HEK293 (cell line): Measurements from ENCODE around the gene MRPL33.

Experiments used
- CTCF ChIA-PET: fragments of 350-600 bp; formaldehyde crosslinking; extraction: SDS; loops from one replicate; lab custom pipeline; 2021; ENCODE audit warnings: antibody characterized with exemption; lab: Yijun Ruan, JAX
- POLR2A ChIA-PET: fragments of 300-600 bp; formaldehyde crosslinking; extraction: SDS; loops from one replicate; lab custom pipeline; 2020; ENCODE audit warnings: antibody characterized with exemption, inconsistent platforms; lab: Yijun Ruan, JAX
- H3K27ac ChIP-seq: fragments of 200-500 bp; sonication (Bioruptor generic); 2 replicates; pipeline ENCODE4 v1.5.1; 2014; ENCODE audit warnings: low read depth, low read length, control low read depth, inconsistent platforms; ENCODE audit errors: extremely low read depth
- H3K36me3 ChIP-seq, 2 experiments: fragments of 200-500 bp in 1 of 2; sonication (Bioruptor generic) in 1 of 2; 1 replicate in 1 of 2; 2 replicates in 1 of 2; pipeline ENCODE4 v1.5.1; 2014 to 2017; ENCODE audit warnings: inconsistent platforms in 2 of 2, low read length in 2 of 2; ENCODE audit not compliant: control insufficient read depth in 2 of 2, insufficient read depth in 1 of 2
- H3K4me1 ChIP-seq: fragments of 200-500 bp; sonication (Bioruptor generic); 2 replicates; pipeline ENCODE4 v1.5.1; 2014; ENCODE audit warnings: mild to moderate bottlenecking, low read length, inconsistent platforms; ENCODE audit not compliant: control insufficient read depth, insufficient read depth
- H3K4me3 ChIP-seq: 2 replicates; pipeline ENCODE4 v1.5.1; 2011; ENCODE audit warnings: low read depth, mild to moderate bottlenecking, control low read depth, low read length, moderate library complexity
- H3K9me3 ChIP-seq: fragments of 200-500 bp; sonication (Bioruptor generic); 2 replicates; pipeline ENCODE4 v1.5.1; 2014; ENCODE audit warnings: low read depth, low read length, inconsistent platforms; ENCODE audit not compliant: control insufficient read depth, insufficient read depth
- ATF2 ChIP-seq: fragments of 450-650 bp; formaldehyde crosslinking; IDR thresholded peaks from 2 replicates; pipeline ENCODE4 v1.5.1; 2016; ENCODE audit warnings: missing biosample characterization, missing genetic modification characterization, low read depth
- HIC1 ChIP-seq: fragments of 450-650 bp; formaldehyde crosslinking; IDR thresholded peaks from 2 replicates; pipeline ENCODE4 v1.5.1; 2016; ENCODE audit warnings: missing biosample characterization, missing genetic modification characterization
- HOXD13 ChIP-seq: sonication (generic); formaldehyde crosslinking; IDR thresholded peaks from 2 replicates; pipeline ENCODE4 v1.8.0; 2022; ENCODE audit warnings: missing genetic modification reagents, borderline replicate concordance
- KLF17 ChIP-seq: fragments of 450-650 bp; formaldehyde crosslinking; IDR thresholded peaks from 2 replicates; pipeline ENCODE4 v1.5.1; 2016; ENCODE audit warnings: missing biosample characterization, missing genetic modification characterization
- KLF8 ChIP-seq: fragments of 450-650 bp; formaldehyde crosslinking; IDR thresholded peaks from 2 replicates; pipeline ENCODE4 v1.5.1; 2016; ENCODE audit warnings: missing biosample characterization, missing genetic modification characterization
- MEIS1 ChIP-seq: sonication (generic); formaldehyde crosslinking; IDR thresholded peaks from 2 replicates; pipeline ENCODE4 v1.8.1; 2022; ENCODE audit warnings: missing genetic modification reagents, mild to moderate bottlenecking, borderline replicate concordance
- PBX3 ChIP-seq: sonication (generic); formaldehyde crosslinking; IDR thresholded peaks from 2 replicates; pipeline ENCODE4 v1.8.1; 2022; ENCODE audit warnings: mild to moderate bottlenecking, moderate library complexity, missing genetic modification reagents
- RBAK ChIP-seq: fragments of 450-650 bp; formaldehyde crosslinking; IDR thresholded peaks from 2 replicates; pipeline ENCODE4 v1.5.1; 2016; ENCODE audit warnings: missing biosample characterization, missing genetic modification characterization
- SCRT1 ChIP-seq: fragments of 450-650 bp; formaldehyde crosslinking; IDR thresholded peaks from 2 replicates; pipeline ENCODE4 v1.5.1; 2016; ENCODE audit warnings: missing biosample characterization, missing genetic modification characterization, borderline replicate concordance
- SP7 ChIP-seq: fragments of 450-650 bp; formaldehyde crosslinking; IDR thresholded peaks from 2 replicates; pipeline ENCODE4 v1.5.1; 2016; ENCODE audit warnings: missing biosample characterization, missing genetic modification characterization
- TCF7L2 ChIP-seq: IDR thresholded peaks from 2 replicates; pipeline ENCODE4 v1.6.1; 2011; ENCODE audit warnings: low read depth, mild to moderate bottlenecking, inconsistent platforms, low read length, moderate library complexity, borderline replicate concordance
- WT1 ChIP-seq: fragments of 450-650 bp; formaldehyde crosslinking; IDR thresholded peaks from 2 replicates; pipeline ENCODE4 v1.5.1; 2016; ENCODE audit warnings: missing biosample characterization, missing genetic modification characterization
- ZBTB48 ChIP-seq: fragments of 450-650 bp; formaldehyde crosslinking; IDR thresholded peaks from 2 replicates; pipeline ENCODE4 v1.5.1; 2016; ENCODE audit warnings: missing biosample characterization, missing genetic modification characterization
- ZNF311 ChIP-seq: fragments of 450-650 bp; formaldehyde crosslinking; IDR thresholded peaks from 2 replicates; pipeline ENCODE4 v1.5.1; 2017; ENCODE audit warnings: missing biosample characterization, missing genetic modification characterization, borderline replicate concordance
- ZNF391 ChIP-seq: fragments of 450-650 bp; formaldehyde crosslinking; IDR thresholded peaks from 2 replicates; pipeline ENCODE4 v1.5.1; 2016; ENCODE audit warnings: low read depth, missing biosample characterization, missing genetic modification characterization, borderline replicate concordance
- ZNF433 ChIP-seq: fragments of 450-650 bp; formaldehyde crosslinking; IDR thresholded peaks from 2 replicates; pipeline ENCODE4 v1.5.1; 2016; ENCODE audit warnings: missing biosample characterization, missing genetic modification characterization, low read depth
- ZNF529 ChIP-seq: fragments of 450-650 bp; formaldehyde crosslinking; IDR thresholded peaks from 2 replicates; pipeline ENCODE4 v1.5.1; 2017; ENCODE audit warnings: missing genetic modification characterization, missing biosample characterization; ENCODE audit not compliant: insufficient replicate concordance
- ZNF792 ChIP-seq: fragments of 450-650 bp; formaldehyde crosslinking; IDR thresholded peaks from 2 replicates; pipeline ENCODE4 v1.5.1; 2016; ENCODE audit warnings: missing biosample characterization, missing genetic modification characterization
- ZSCAN18 ChIP-seq: fragments of 450-650 bp; formaldehyde crosslinking; IDR thresholded peaks from 2 replicates; pipeline ENCODE4 v1.5.1; 2016; ENCODE audit warnings: missing biosample characterization, missing genetic modification characterization

MRPL33 gene

GRCh38 chr2:27771548-27772335 lies at the start of gene MRPL33 (continued):
- TF ChIP-seq HIC1 = no peak
- no peak for TF ChIP-seq TCF7L2

- H3K36me3 ChIP-seq = no peaks in the 10 kb centered on the region
- H3K27ac ChIP-seq = no peak overlapping the region
- no peaks in the 10 kb centered on the region for H3K4me1 ChIP-seq
- H3K9me3 ChIP-seq = no peaks in the 10 kb centered on the region
- ChIA-PET CTCF (interaction anchor here (0.5 to 3.5 kb wide), 4 partner anchors 17 to 728 kb away, joined by 3 to 45 read pairs (median 6); no protein-coding TSS in a partner anchor), POLR2A (no interaction called here)
- no peak overlapping the region for H3K4me3 ChIP-seq
- TF ChIP-seq SP7 (tag by site-specific recombination) = no peak
- no peak for TF ChIP-seq ZSCAN18
- TF ChIP-seq WT1 = no peak
- no peak for TF ChIP-seq ATF2
- TF ChIP-seq SCRT1 (tag by site-specific recombination) = no peak
- no peak for TF ChIP-seq RBAK (tag by site-specific recombination)
- no peak for TF ChIP-seq ZNF792 (tag by site-specific recombination)
- TF ChIP-seq ZNF391 = no peak
- TF ChIP-seq MEIS1 (CRISPR knock-in tag) = no peak
- TF ChIP-seq ZNF311 (tag by site-specific recombination) = no peak
- TF ChIP-seq HOXD13 (CRISPR knock-in tag) = no peak
- no peak for TF ChIP-seq ZNF529
- TF ChIP-seq ZBTB48 (tag by site-specific recombination) = no peak
- TF ChIP-seq PBX3 (CRISPR knock-in tag) = no peak
- no peak for TF ChIP-seq KLF17 (tag by site-specific recombination)
- no peak for TF ChIP-seq KLF8 (tag by site-specific recombination)
- no peak for TF ChIP-seq ZNF433 (tag by site-specific recombination)
These were observed 49.5 kb upstream of the MRPL33 start for GRCh38 chr2:27721884-27722485.
